ENCODE results near the gene MSI2.

Gene MSI2

GRCh38 chr17:57670769-57671569 lies 414.6 kb downstream of the MSI2 start:
- no peak for DNase-seq

GRCh38 chr17:57671667-57672632 lies 415.6 kb downstream of the MSI2 start:
- DNase-seq, result peak in 53 of 56 donors; percentile 27 to 85 (median 69)

GRCh38 chr17:57672971-57673370 lies 416.6 kb downstream of the MSI2 start:
- no peak for DNase-seq

GRCh38 chr17:57674894-57675293 lies 418.6 kb downstream of the MSI2 start:
- peak in 20 of 56 donors; percentile 20 to 68 (median 42) for DNase-seq

- DNase-seq, result no peak
These were observed 419.4 kb downstream of the MSI2 start for GRCh38 chr17:57675427-57676387.

GRCh38 chr17:57676543-57676942 lies 420.2 kb downstream of the MSI2 start:
- no peak for DNase-seq

- DNase-seq, result no peak
These were observed 421.0 kb downstream of the MSI2 start for GRCh38 chr17:57677301-57677700.

- no peak for DNase-seq
These were observed 421.5 kb downstream of the MSI2 start for GRCh38 chr17:57677858-57678257.

- no peak for DNase-seq
These were observed 422.1 kb downstream of the MSI2 start for GRCh38 chr17:57678393-57678792.

- DNase-seq, result no peak
These were observed 423.0 kb downstream of the MSI2 start for GRCh38 chr17:57679356-57679755.

- peak in 9 of 56 donors; percentile 8 to 61 (median 33) for DNase-seq
These were observed 423.8 kb downstream of the MSI2 start for GRCh38 chr17:57679906-57680695.

GRCh38 chr17:57682701-57683100 lies 426.4 kb downstream of the MSI2 start:
- no peak for DNase-seq

GRCh38 chr17:57684711-57685498 lies 428.6 kb downstream of the MSI2 start:
- no peak for DNase-seq

GRCh38 chr17:57685499-57686132 lies 429.3 kb downstream of the MSI2 start:
- no peak for DNase-seq

GRCh38 chr17:57687642-57688041 lies 431.3 kb downstream of the MSI2 start:
- no peak for DNase-seq

- DNase-seq, result no peak
These were observed 432.9 kb downstream of the MSI2 start for GRCh38 chr17:57689254-57689653.

- no peak for DNase-seq
These were observed 435.6 kb downstream of the MSI2 start for GRCh38 chr17:57691939-57692338.

- DNase-seq, result no peak
These were observed 436.4 kb downstream of the MSI2 start for GRCh38 chr17:57692770-57693169.

GRCh38 chr17:57694051-57694450 lies 437.7 kb downstream of the MSI2 start:
- no peak for DNase-seq

Data from nucleus accumbens (tissue), 56 donors.